PC-3 (cell line): ENCODE measurements around the gene PSORS1C2. TPM values are rescaled to one million over a fixed set of nuclear protein-coding genes. Genes with fewer than 3 reads are reported as not detected.
A peak's percentile ranks its signal among the peaks of the same experiment; 100 is the strongest.

Experiments used
- ATAC-seq: fragments of 200-7000 bp; cut with Tn5 transposase; 2 replicates; pipeline ENCODE4 v1.9.1; 2020; ENCODE audit warnings: mild to moderate bottlenecking, moderate library complexity
- BruUV-seq: library from RNA; stranded (reverse); fragments of 400-500 nt; replicated peaks from 2 replicates; lab custom pipeline; 2021; lab: Mats Ljungman, UMichigan
- CTCF ChIA-PET: fragments of 300-600 bp; sonication (Branson Sonifier 250); formaldehyde crosslinking; loops from one replicate; lab custom pipeline; 2022; ENCODE audit warnings: antibody characterized with exemption; lab: Charles Lee
- POLR2A ChIA-PET: fragments of 300-600 bp; sonication (Branson Sonifier 250); formaldehyde crosslinking; loops from one replicate; lab custom pipeline; 2022; ENCODE audit warnings: antibody characterized with exemption; ENCODE audit not compliant: unreplicated experiment; lab: Charles Lee
- DNase-seq: peaks from one replicate; pipeline ENCODE4 v3.0.0-alpha.2; 2015
- H2AFZ ChIP-seq: fragments of 300-600 bp; sonication (generic); 2 replicates; pipeline ENCODE4 v1.6.0; 2016; ENCODE audit warnings: antibody characterized with exemption, low read length
- H3F3A ChIP-seq: fragments of 300-600 bp; sonication (generic); one replicate; pipeline ENCODE4 v1.6.0; 2017; ENCODE audit warnings: antibody characterized with exemption, low read length, control low read depth, mild to moderate bottlenecking; ENCODE audit not compliant: unreplicated experiment
- H3K27ac ChIP-seq: fragments of 300-600 bp; sonication (generic); 2 replicates; pipeline ENCODE4 v1.5.1; 2016; ENCODE audit warnings: mild to moderate bottlenecking, low read length
- H3K27me3 ChIP-seq: fragments of 300-600 bp; sonication (generic); 2 replicates; pipeline ENCODE4 v1.6.1; 2016; ENCODE audit warnings: low read length, mixed read lengths
- H3K36me3 ChIP-seq: fragments of 300-600 bp; sonication (generic); 2 replicates; pipeline ENCODE4 v1.6.1; 2016; ENCODE audit warnings: low read depth, mixed run types, low read length, mixed read lengths
- H3K4me1 ChIP-seq: fragments of 300-600 bp; sonication (generic); 2 replicates; pipeline ENCODE4 v1.5.1; 2016; ENCODE audit warnings: low read length; ENCODE audit not compliant: insufficient read depth
- H3K4me2 ChIP-seq: fragments of 300-600 bp; sonication (generic); 2 replicates; pipeline ENCODE4 v1.6.0; 2016; ENCODE audit warnings: low read length
- H3K4me3 ChIP-seq: fragments of 300-600 bp; sonication (generic); 2 replicates; pipeline ENCODE4 v1.5.1; 2016; ENCODE audit warnings: mild to moderate bottlenecking, low read length, mixed read lengths
- H3K79me2 ChIP-seq: fragments of 300-600 bp; sonication (generic); 2 replicates; pipeline ENCODE4 v1.6.1; 2017; ENCODE audit warnings: low read length, mixed read lengths
- H3K9ac ChIP-seq: fragments of 300-600 bp; sonication (generic); 2 replicates; pipeline ENCODE4 v1.6.0; 2016; ENCODE audit warnings: mild to moderate bottlenecking, low read length
- H3K9me2 ChIP-seq: fragments of 300-600 bp; sonication (generic); replicated peaks from 2 replicates; pipeline ENCODE4 v1.6.1; 2016; ENCODE audit warnings: mixed run types, low read length, mixed read lengths
- H3K9me3 ChIP-seq: fragments of 300-600 bp; sonication (generic); 2 replicates; pipeline ENCODE4 v1.6.1; 2016; ENCODE audit warnings: low read length, mixed read lengths
- H4K20me1 ChIP-seq: fragments of 300-600 bp; sonication (generic); 2 replicates; pipeline ENCODE4 v1.6.1; 2016; ENCODE audit warnings: low read length, mixed read lengths
- CTCF ChIP-seq: fragments of 300-600 bp; sonication (generic); conservative IDR thresholded peaks from 2 replicates; pipeline ENCODE4 v1.5.1; 2017; ENCODE audit warnings: antibody characterized with exemption, low read depth, mild to moderate bottlenecking, low read length
- EZH2 ChIP-seq: fragments of 300-600 bp; sonication (generic); IDR thresholded peaks from one replicate; pipeline ENCODE4 v1.6.1; 2017; ENCODE audit warnings: antibody characterized with exemption, mild to moderate bottlenecking, low read length; ENCODE audit not compliant: unreplicated experiment
- EZH2phosphoT487 ChIP-seq: fragments of 300-600 bp; sonication (generic); IDR thresholded peaks from 2 replicates; pipeline ENCODE4 v1.6.1; 2018; ENCODE audit warnings: mild to moderate bottlenecking, antibody characterized with exemption, low read length, borderline replicate concordance
- intact Hi-C: fragments of 100-400 bp; cut with micrococcal nuclease; formaldehyde crosslinking; loops from 2 replicates; pipeline ENCODE4 v1.9.0; 2023
- total RNA-seq: library from RNA; depleted of rRNA; stranded (reverse); fragments of >200 nt; gene quantifications from 2 replicates; pipeline ENCODE4 v1.2.3, GENCODE V29; 2014

The PSORS1C2 gene
- total RNA-seq, 1 experiment from 2014 or later = not detected

DNA sequence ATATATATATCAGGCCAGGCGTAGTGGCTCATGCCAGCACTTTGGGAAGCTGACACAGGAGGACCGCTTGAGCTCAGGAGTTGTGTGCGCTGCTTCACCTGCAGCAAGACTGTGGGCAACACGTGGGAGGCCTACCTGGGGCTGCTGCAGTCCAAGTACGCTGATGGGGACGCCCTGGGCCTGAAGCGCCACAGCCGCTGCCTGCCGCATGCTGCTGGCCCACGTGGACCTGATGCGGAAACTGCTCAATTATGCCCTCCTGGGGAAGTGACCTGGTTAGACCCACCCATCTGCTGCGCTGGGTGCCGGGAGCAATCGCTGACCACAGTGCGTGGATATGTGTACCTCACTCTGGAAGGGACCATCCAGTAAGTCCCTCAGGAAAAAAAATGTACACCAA, 1.8 kb upstream of the PSORS1C2 start:
- no peaks in the 10 kb centered on the region for H3F3A ChIP-seq
- H3K27ac ChIP-seq = no peak overlapping the region
- no peaks in the 10 kb centered on the region for H3K79me2 ChIP-seq
- ChIA-PET POLR2A (no interaction called here), CTCF (no interaction called here)
- H2AFZ ChIP-seq = no peak overlapping the region
- intact Hi-C loops = no loop called here
- no peak overlapping the region for H3K4me2 ChIP-seq
- no peak overlapping the region for H3K9ac ChIP-seq
- no peak for TF ChIP-seq EZH2
- no peak for TF ChIP-seq EZH2phosphoT487
- no peak for TF ChIP-seq CTCF
- H3K4me1 ChIP-seq = peaks cover 4% of the 10 kb centered on the region; the same call in 1 of the 2 replicates
- DNase-seq (no peak), ATAC-seq (no peak)
- H3K9me2 ChIP-seq = no peaks in the 10 kb centered on the region
- H3K36me3 ChIP-seq = no peaks in the 10 kb centered on the region
- BruUV-seq = no TSS peak
- no peaks in the 10 kb centered on the region for H4K20me1 ChIP-seq
- H3K9me3 ChIP-seq = no peaks in the 10 kb centered on the region
- H3K27me3 ChIP-seq = no peaks in the 10 kb centered on the region
- H3K4me3 ChIP-seq = no peak overlapping the region

- CTCF ChIA-PET = no interaction called here
- no peak overlapping the region for H3K4me2 ChIP-seq
- H3K4me1 ChIP-seq = peaks cover 4% of the 10 kb centered on the region; the same call in 1 of the 2 replicates
- no peak overlapping the region for H2AFZ ChIP-seq
- POLR2A ChIA-PET = interaction anchor here (0.8 kb wide), 1 partner anchor 19 kb away, joined by 3 read pairs; the partner anchor contains the start of gene TCF19
- DNase-seq (peak; percentile 30), ATAC-seq (no peak)
- H4K20me1 ChIP-seq = no peaks in the 10 kb centered on the region
- no peak overlapping the region for H3K27ac ChIP-seq
- H3K9me3 ChIP-seq = no peaks in the 10 kb centered on the region
- no peak overlapping the region for H3K9ac ChIP-seq
- no TSS peak for BruUV-seq
- H3K27me3 ChIP-seq = no peaks in the 10 kb centered on the region
- H3K79me2 ChIP-seq = no peaks in the 10 kb centered on the region
- intact Hi-C loops = no loop called here
- no peaks in the 10 kb centered on the region for H3K9me2 ChIP-seq
- no peaks in the 10 kb centered on the region for H3K36me3 ChIP-seq
- H3F3A ChIP-seq = no peaks in the 10 kb centered on the region
- no peak overlapping the region for H3K4me3 ChIP-seq
- no peak for TF ChIP-seq EZH2phosphoT487
- TF ChIP-seq EZH2 = no peak
- TF ChIP-seq CTCF = no peak
These were observed 733 bp upstream of the PSORS1C2 start for GRCh38 chr6:31139599-31139998.

DNA sequence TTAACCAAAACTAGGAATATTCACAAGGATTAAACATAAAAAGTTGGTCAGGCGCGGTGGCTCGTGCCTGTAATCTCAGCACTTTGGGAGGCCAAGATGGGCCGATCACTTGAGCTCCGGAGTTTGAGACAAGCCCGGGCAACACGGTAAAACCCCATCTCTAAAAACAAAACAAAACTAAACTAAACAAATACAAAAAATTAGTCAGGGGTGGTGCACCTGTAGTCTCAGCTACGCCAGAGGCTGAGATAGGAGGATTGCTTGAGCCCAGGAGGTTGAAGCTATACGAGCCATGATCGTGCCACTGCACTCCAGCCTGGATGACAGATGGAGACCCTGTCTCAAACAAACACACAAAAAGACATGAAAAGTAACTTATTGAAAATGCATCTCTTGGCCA, 3.2 kb downstream of the PSORS1C2 start:
- Histone ChIP-seq H3K4me1 (peaks cover 4% of the 10 kb centered on the region; the same call in 1 of the 2 replicates), H3K36me3 (no peaks in the 10 kb centered on the region), H3K4me2 (no peak overlapping the region), H3K9me3 (no peaks in the 10 kb centered on the region), H4K20me1 (no peaks in the 10 kb centered on the region), H3K27ac (no peak overlapping the region), H3K79me2 (no peaks in the 10 kb centered on the region), H3K9ac (no peak overlapping the region), H3F3A (no peaks in the 10 kb centered on the region), H3K9me2 (no peaks in the 10 kb centered on the region), H3K27me3 (no peaks in the 10 kb centered on the region), H2AFZ (no peak overlapping the region), H3K4me3 (no peak overlapping the region)
- no peak for TF ChIP-seq EZH2phosphoT487
- no peak for TF ChIP-seq CTCF
- no peak for TF ChIP-seq EZH2
- ATAC-seq = no peak
- BruUV-seq = no TSS peak
- DNase-seq = no peak
- ChIA-PET CTCF (no interaction called here), POLR2A (no interaction called here)
- intact Hi-C loops = loop anchor here (2.0 kb wide), 1 partner anchor 231 kb away; no protein-coding TSS in a partner anchor
